H4 (cell line): Measurements from ENCODE around the gene RPL29. TPM values are rescaled to one million over a fixed set of nuclear protein-coding genes. Genes with fewer than 3 reads are reported as not detected.
"Not testable (repeated sequence)": the region's sequence is repeated elsewhere in the genome, so short reads cannot be mapped to it uniquely, and the experiment has no call there.

Experiments
- DNase-seq: peaks from one replicate; pipeline ENCODE4 v3.0.0-alpha.2; 2015; ENCODE audit warnings: low spot score
- total RNA-seq: library from RNA; depleted of rRNA; stranded (reverse); fragments of >200 nt; shearing (Covaris generic); gene quantifications from 2 replicates; pipeline ENCODE4 v1.2.3, GENCODE V29; 2014; rRNA removed

RPL29 gene
- total RNA-seq: 1,303 and 1,313 TPM in 2 replicates

DNA sequence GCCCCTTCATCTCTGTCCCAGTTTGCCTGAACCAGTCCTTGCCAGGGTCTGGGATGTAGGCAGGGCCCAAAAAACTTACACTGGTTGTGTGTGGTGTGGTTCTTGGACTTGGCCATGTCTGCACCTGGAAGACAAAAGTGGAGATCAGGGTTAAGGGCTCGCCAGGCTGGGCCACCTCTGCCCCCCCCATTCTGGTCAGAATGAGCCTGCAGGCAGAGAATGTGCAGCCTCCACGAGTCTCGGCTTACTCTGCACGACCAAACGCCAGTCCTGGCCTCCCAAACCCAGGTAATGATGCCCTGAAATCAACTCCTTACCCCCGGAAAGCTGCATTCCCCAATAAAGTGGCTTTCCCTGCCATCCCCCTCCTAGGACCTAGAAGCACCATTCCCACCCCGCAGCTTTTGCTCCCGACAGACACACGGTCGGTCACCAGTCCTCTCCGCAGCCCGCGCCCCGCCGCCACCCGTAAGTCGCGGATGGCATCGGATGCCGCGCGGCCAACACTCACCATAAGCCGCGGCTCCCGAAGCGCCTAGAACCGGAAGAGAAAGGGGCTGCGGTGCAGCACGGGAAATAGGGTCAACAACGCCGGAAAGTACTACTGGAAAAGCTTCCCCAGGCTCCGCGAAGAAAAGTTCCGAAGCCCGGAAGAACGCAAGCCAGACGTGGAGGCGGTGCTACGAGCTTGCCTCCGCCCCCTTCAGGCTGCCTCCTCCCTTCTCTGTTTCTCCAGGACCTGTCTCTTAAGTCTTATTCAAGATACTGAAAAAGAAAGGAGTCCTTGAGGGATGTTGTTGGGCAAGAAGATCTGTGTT, at the start of gene RPL29:
Gene RPL29, minus strand, starts transcription at position 550 of the 818 bp plus-strand sequence. Its CDS starts 434 bp downstream, at position 116.
- peak; percentile 82 for DNase-seq

DNA sequence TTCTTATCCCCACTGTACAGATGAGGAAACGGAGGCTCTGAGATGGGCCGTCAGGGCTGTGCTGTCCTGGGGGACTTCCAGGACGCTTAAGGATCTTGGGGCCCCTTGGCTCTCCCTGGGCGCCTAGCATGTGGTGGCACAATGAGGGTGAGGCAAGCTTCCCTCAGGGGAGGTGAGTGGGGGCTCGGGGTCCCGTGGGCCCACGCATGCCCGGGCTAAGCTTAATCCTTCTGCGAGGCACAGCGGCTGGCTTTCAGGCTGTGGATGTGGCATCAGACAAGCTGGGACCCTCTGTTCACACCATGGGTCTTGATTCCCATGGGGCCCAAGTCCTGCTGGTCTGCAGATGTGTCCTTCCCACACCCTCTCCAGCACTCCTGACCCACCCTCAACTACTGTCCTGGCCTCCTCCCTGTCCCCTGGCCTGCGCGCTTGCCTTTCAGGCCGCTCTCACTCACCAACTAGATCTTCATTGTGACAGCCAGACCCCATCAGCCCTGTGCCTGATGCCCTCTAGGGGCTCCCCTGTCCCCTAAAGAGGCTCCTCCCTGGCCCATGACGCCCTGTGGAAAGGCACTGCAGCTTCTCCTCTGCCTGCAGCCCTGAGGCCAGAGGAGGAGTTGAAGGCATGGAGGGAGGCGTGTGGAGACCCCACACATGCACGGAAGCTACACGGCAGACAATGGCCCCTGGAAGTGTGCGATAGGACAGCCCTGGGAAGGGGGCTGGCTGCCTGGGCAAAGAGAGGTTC, 49.3 kb upstream of the RPL29 start:
- DNase-seq: no peak

DNA sequence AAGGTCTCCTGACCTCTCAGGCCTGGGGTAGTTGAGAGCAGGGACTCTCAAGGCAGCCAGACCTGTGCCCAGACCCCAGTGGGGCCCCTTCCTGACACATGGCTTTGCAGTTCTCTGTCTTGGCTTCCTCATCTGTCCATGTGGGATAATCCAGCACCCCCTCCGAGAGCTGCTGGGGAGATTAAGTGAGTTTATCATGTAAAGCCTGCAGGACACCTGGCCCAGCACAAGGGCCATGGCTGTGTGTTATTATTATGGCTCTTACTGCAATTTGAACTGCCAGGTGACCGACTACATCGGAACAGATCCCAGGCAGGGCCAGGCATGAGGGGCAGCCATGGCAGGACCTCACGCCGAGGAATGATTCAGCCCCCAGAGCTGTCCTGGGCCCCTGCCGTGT, 48.1 kb upstream of the RPL29 start:
- DNase-seq: no peak

- not testable (repeated sequence) for DNase-seq
Measured at GRCh38 chr3:52043039-52043438, 47.3 kb upstream of the RPL29 start.

- DNase-seq: no peak
Measured at GRCh38 chr3:52041118-52041731, 45.5 kb upstream of the RPL29 start.

DNA sequence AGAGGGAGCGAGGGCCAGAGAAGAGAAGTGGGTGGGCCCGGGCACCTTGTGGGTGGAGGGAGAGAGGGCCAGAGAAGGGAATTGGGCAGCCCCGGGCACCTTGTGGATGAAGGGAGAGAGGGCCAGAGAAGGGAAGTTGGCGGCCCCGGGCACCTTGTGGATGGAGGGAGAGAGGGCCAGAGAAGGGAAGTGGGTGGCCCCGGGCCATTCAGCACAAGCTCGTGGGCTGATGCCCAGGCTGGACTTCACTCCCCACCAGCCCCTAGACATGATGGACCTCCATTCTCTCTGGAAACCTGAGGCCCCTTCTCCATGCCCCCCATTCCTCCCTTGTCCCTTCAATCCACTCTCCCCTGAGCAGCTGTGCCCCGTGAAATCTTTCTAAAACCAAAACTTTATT, 44.9 kb upstream of the RPL29 start:
- DNase-seq: no peak

GRCh38 chr3:52039846-52040245, 44.2 kb upstream of the RPL29 start:
- DNase-seq: no peak

GRCh38 chr3:52039426-52039825, 43.7 kb upstream of the RPL29 start:
- no peak for DNase-seq

GRCh38 chr3:52038227-52038626, 42.5 kb upstream of the RPL29 start:
- no peak for DNase-seq

GRCh38 chr3:52037291-52037690, 41.6 kb upstream of the RPL29 start:
- DNase-seq: no peak

DNA sequence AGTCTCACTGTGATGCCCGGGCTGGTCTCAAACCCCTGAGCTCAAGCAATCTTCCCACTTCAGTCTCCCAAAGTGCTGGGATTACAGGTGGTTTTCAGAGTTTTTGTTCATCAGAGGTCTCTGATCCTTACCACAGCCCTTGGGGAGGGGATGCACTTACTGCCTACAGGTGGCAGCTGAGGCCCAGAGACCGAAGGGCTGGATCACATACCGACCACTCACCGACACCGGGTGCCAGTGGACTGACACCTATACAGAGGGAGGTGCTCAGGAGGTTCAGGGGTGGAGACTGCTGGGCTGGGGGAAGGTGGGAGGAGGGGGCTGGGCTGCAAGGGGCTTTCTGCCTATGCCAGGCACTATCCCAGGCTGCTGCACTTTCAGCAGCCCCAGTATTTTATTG, 41.1 kb upstream of the RPL29 start:
- no peak for DNase-seq

- no peak for DNase-seq
Measured at GRCh38 chr3:52036222-52036694, 40.6 kb upstream of the RPL29 start.

DNA sequence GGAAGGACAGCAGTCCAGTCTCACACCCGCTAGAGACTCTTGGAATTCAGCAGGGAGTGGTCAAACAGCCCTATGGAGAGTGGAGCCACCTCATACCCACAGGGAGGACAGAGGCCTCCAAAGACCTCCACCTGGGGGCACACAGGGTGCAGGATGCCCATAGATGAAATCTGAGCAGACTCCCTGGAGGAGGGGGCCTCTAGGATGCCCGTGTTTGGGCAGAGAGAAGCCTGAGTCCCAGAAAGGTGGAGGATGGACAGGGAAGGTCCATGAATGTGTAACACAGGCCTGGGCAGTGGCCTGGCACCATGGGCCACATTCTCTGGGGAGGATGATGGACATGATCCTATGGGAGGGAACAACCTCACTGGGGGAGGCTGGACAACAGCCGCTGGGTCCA, 39.0 kb upstream of the RPL29 start:
- DNase-seq: no peak

DNA sequence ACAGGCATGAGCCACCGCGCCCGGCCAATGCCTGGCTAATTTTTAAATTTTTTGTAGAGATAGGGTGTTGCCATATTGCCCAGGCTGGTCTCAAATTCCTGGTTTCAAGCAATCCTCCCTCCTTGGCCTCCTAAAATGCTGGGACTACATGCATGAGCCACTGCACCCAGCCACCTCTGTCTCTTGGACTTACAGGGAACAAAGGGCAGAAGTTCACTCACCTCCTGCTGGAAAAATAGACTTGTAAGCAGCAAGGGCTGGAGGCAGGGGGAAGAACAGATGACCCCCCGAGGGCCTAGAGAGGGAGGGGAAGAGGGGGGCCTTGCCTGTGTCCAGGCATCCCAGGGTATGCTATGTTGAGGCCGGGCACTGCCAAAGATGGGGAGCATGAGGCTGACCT, 38.5 kb upstream of the RPL29 start:
- DNase-seq: no peak

DNA sequence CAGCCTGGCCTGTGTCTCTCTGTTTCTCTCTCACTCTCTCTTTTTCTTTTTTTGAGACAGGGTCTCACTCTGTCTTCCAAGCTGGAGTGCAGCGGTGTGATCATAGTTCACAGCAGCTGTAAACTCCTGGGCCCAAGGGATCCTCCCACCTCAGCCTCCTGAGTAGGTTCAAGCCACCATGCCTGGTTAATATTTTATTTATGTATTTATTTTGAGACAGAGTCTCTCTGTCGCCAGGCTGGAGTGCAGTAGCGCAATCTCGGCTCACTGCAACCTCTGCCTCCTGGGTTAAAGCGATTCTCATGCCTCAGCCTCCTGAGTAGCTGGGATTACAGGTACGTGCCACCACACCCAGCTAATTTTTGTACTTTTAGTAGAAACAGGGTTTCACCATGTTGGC, 38.1 kb upstream of the RPL29 start:
- not testable (repeated sequence) for DNase-seq

DNA sequence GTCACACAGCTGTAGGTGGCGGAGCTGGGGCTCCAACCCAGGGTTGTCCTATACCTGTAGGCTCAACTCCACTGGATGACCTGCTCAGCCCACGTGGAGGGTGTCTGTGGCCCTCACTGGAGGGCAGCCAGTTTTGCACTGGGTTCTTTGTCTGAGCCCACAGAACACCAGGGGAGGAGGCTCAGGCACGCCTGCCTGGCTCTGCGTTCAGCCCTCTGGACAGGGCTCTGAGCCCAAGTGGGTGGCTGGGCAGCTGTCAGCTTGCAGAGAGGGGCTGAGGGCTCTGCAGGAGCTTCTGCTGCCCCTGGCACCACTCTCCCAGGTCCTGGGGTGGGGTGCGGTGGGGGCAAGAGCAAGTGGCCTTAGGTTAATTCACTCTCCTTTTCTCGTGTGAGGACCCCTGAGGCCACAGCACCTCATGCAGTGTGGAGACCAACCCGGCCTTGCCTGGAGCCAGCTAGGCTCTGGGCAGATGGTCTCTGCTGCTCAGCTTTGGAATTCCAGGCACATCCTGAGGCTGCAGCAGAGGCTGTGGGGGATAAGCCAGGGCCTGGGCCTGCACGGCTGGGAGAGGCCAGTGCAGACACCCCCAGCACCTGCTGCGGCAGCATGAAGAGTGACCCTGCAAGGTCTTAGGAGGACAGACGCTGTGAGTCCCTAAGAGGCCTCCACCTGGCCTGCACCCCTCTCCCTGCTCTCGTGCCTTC, 37.2 kb upstream of the RPL29 start:
- DNase-seq: no peak

DNA sequence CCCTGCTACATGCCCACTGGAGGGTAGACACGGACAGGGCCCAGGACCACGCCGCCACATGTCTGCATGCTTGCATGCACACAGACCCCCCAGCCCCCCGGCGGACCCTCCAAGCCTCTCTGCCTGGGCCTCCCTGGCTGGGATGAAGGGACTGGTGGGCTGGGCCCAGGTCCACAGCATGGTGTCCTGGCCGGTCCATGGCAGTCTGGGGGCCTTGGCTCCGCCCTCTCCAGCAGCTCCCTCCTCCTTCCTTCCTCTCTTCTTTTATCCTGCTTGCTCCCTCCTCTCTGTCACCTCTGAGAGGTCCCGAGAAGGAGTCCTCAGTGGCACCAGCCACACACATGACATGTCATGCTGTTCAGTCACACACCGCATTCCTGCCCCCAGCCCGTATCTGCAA, 36.2 kb upstream of the RPL29 start:
- no peak for DNase-seq

GRCh38 chr3:52030714-52031310, 35.1 kb upstream of the RPL29 start:
- no peak for DNase-seq

- no peak for DNase-seq
Measured at GRCh38 chr3:52029535-52029934, 33.8 kb upstream of the RPL29 start.

DNA sequence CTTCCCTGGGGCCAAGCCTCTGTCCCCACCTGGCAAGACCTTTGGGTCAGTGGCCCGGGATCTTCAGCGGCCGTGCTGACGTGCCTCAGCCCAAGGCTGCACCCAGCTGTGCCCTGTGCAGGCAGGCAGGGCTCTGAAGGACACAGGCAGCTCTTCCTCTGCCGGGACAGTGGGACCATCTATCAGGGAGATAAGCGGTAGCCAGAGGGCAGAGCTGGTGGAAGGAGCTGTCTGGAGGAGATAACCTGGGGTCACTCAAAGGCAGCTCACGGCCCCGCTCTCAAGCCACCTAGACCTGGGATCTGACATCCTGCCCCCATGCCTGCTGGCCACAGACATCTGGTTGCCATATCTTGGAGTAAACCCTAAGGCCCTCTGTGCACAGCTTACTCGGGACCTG, 33.4 kb upstream of the RPL29 start:
- no peak for DNase-seq

DNA sequence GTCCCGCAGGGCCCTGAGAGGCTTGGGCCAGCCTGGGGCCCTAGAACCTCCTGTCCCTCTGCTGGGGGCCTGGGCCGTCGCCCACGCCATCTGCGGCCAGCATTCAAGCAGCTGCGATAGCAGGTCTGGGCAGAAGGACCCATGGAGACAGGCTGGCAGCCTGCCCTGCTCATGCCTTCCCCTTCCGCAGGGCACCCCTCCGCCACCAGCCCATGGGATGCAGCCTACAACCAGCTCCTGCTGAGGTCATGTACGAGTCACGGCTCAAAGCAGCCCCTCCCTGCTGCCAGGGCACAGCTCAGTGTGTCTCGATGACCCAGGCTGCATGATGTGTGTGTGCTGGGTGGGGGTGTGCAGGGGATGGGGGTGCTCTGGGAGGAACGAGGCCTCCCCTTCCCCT, 32.9 kb upstream of the RPL29 start:
- DNase-seq: no peak

- no peak for DNase-seq
Measured at GRCh38 chr3:52026041-52026440, 30.3 kb upstream of the RPL29 start.
